Adrenal gland (tissue), 12 donors: ENCODE data around the gene TSC22D2. TPM values are rescaled to one million over a fixed set of nuclear protein-coding genes. Genes with fewer than 3 reads are reported as not detected.

Experiments used
- DNase-seq, 7 donors: peaks; one replicate each; pipeline ENCODE4 v3.0.0-alpha.2; 2019 to 2020
- H3K27ac ChIP-seq, 5 donors: fragments of 200-600 bp; sonication (generic) in 4 of 5; 1 replicate in 3 of 5; 2 replicates in 2 of 5; pipeline versions ENCODE4 v1.5.1 to v1.8.0; 2016 to 2020; ENCODE audit warnings: mild to moderate bottlenecking in 1 of 5
- H3K27me3 ChIP-seq: fragments of 200-600 bp; 2 replicates; pipeline ENCODE4 v1.8.0; 2021
- H3K36me3 ChIP-seq, 2 donors: fragments of 200-600 bp; replicated peaks in 1 of 2; 1 replicate in 1 of 2; 2 replicates in 1 of 2; pipeline versions ENCODE4 v1.5.1 to v1.8.0; 2018 to 2022
- H3K4me1 ChIP-seq, 2 donors: fragments of 200-600 bp; replicated peaks in 1 of 2; 1 replicate in 1 of 2; 2 replicates in 1 of 2; pipeline versions ENCODE4 v1.5.1 to v1.8.0; 2018 to 2021
- H3K4me3 ChIP-seq, 4 donors: fragments of 200-600 bp; sonication (generic) in 3 of 4; one replicate each; pipeline ENCODE4 v1.5.1; 2016 to 2018
- H3K9me3 ChIP-seq, 3 donors: fragments of 200-600 bp; sonication (generic) in 1 of 3; replicated peaks in 1 of 3; 1 replicate in 2 of 3; 2 replicates in 1 of 3; pipeline versions ENCODE4 v1.5.1 to v1.8.0; 2016 to 2021
- POLR2A ChIP-seq, 2 donors: fragments of 450-650 bp; IDR thresholded peaks; one replicate each; pipeline ENCODE4 v1.6.1; 2017; ENCODE audit warnings: antibody characterized with exemption in 2 of 2, mild to moderate bottlenecking in 2 of 2, moderate library complexity in 1 of 2
- WGBS, 4 donors: extraction: QIAGEN DNeasy Blood & Tissue Kit in 2 of 4; methylation state at CpG; one replicate each; pipeline versions ENCODE4 v1.1.5 to v1.1.7; 2013 to 2017; 5-methylcytosine and 5-hydroxymethylcytosine counted together
- intact Hi-C, 2 donors: fragments of 100-400 bp; cut with DNase I; formaldehyde crosslinking; loops; one replicate each; pipeline versions ENCODE4 v1.14.1 to v1.15.0; 2022 to 2023
- polyA plus RNA-seq, 3 donors: library from polyadenylated mRNA; stranded (reverse); fragments of 200-250 nt in 2 of 3; fragments of 350-450 nt in 1 of 3; fragmentation: Illumina TruSeq in 1 of 3; extraction: RNeasy Lipid Tissue Mini Kit (QIAGEN cat#74804) in 1 of 3; gene quantifications; one replicate each; pipeline ENCODE4 v1.2.3, GENCODE V29; 2013 to 2014
- total RNA-seq, 9 donors: library from RNA; depleted of rRNA in 4 of 9; stranded (reverse); fragments of >200 nt in 4 of 9; fragments of 120-200 nt in 1 of 9; fragmentation: NEBNext Ultra II Directional in 1 of 9; extraction: Animal tissue kit (Norgen Biotek cat#: 25700) in 1 of 9; gene quantifications; one replicate each; pipeline versions ENCODE4 v1.1.0 to v1.2.4, GENCODE V29; 2013 to 2023
- TF ChIP-seq, protein P1 (sequence below), 6 experiments: fragments of 450-650 bp in 4 of 6; fragments of 200-600 bp in 2 of 6; sonication (generic) in 1 of 6; IDR thresholded peaks; 1 replicate in 5 of 6; 2 replicates in 1 of 6; pipeline versions ENCODE4 v1.5.1 to v1.8.0; 2016 to 2021; ENCODE audit warnings: antibody characterized with exemption in 6 of 6, mild to moderate bottlenecking in 2 of 6, moderate library complexity in 1 of 6
- donor health status: healthy with polysubstance abuse.
- donor health status: Bipolar disorder and iron deficiency.
- donor health status: DM: yes; HTN: yes; CAD: no.
- donor health status: DM: no; HTN: no; CAD: no.
- donor health status: DM: no; HTN: no; CAD: no.
- donor health status: DM: yes; HTN: yes; CAD: no.

Gene TSC22D2
- total and polyA plus RNA-seq, 12 donors = 8.3 to 22.6 (median 17.6) TPM

DNA sequence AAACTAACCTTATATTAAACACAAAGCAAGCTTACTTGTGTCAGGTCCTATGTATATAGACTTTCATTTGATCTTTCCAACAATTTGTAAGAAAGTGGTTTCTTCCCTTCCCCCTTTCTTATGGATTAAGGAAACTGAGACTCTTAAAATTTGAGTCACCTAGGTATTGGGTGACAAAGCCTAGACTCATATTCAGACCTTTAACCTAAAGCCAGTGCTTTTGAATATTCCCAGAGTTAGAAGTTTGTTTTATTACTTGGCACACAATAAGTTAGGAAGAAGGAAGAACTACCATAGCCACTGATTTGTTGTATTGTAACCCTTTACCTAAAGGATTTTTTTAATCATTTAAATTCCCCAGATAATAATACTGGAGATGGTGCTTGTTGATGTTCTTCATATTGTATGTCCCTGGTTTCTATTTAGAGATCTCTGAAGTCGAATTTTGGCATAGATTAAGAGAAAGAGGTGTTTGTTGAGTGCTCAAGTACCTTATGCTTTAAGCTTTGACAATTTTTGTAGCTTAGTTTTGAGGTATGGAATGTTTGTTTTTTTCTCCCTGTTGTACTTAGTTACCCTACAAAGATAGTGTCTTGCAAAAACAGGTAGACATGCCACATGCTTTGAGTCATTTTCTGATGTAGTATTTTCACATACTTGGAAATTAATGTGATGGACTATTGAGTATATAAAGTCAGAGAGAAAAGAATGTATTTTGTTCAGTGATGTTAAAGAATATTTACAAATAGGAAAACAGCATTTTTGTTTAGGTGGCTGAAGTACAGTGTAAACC lies 11.2 kb downstream of the TSC22D2 start:
- intact Hi-C loops = loop anchor here in 1 of 2 donors (10.0 kb wide), 1 partner anchor 76 kb away; no protein-coding TSS in a partner anchor
- no peak for TF ChIP-seq POLR2A (IDR thresholded peaks at IDR 0.05)
- no peaks in the 10 kb centered on the region for H3K36me3 ChIP-seq
- DNase-seq = no peak
- H3K27me3 ChIP-seq = no peaks in the 10 kb centered on the region
- no peaks in the 10 kb centered on the region for H3K9me3 ChIP-seq
- H3K4me3 ChIP-seq = no peak overlapping the region
- no peak overlapping the region for H3K27ac ChIP-seq
- peaks cover 17 to 85% of the 10 kb centered on the region in 2 donors for H3K4me1 ChIP-seq
- 58 to 81% (median 63%) methylated on average over 1 of the region's 1 CpG for WGBS, 4 donors

DNA sequence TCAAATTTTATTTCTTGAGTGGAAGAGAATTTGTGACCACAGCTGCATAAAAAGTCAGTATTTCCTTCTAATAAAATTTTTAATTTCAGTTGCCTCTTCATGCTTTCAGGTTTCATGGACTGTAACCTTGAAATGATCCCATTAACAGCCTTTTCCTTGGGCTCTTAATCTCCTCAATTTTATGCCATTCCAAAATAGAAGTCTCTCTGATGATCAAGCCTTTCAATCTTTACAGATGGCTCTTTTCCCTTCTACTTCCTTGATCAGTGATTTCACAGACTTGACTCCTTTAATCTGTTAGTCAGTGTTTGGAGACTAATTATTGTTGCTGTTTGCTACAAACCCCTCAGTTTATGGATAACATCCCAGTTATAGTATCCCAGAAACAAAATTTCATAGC lies 11.9 kb downstream of the TSC22D2 start:
- Histone ChIP-seq H3K27ac (no peak overlapping the region), H3K4me1 (peaks cover 10 to 78% of the 10 kb centered on the region in 2 donors), H3K27me3 (no peaks in the 10 kb centered on the region), H3K4me3 (no peak overlapping the region), H3K36me3 (no peaks in the 10 kb centered on the region), H3K9me3 (no peaks in the 10 kb centered on the region)
- no peak for DNase-seq
- intact Hi-C loops = loop anchor here in 1 of 2 donors (10.0 kb wide), 1 partner anchor 75 kb away; no protein-coding TSS in a partner anchor
- TF ChIP-seq POLR2A (IDR thresholded peaks at IDR 0.05) = no peak
- TF ChIP-seq, protein P1, sequence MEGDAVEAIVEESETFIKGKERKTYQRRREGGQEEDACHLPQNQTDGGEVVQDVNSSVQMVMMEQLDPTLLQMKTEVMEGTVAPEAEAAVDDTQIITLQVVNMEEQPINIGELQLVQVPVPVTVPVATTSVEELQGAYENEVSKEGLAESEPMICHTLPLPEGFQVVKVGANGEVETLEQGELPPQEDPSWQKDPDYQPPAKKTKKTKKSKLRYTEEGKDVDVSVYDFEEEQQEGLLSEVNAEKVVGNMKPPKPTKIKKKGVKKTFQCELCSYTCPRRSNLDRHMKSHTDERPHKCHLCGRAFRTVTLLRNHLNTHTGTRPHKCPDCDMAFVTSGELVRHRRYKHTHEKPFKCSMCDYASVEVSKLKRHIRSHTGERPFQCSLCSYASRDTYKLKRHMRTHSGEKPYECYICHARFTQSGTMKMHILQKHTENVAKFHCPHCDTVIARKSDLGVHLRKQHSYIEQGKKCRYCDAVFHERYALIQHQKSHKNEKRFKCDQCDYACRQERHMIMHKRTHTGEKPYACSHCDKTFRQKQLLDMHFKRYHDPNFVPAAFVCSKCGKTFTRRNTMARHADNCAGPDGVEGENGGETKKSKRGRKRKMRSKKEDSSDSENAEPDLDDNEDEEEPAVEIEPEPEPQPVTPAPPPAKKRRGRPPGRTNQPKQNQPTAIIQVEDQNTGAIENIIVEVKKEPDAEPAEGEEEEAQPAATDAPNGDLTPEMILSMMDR (IDR thresholded peaks at IDR 0.05) = no peak

DNA sequence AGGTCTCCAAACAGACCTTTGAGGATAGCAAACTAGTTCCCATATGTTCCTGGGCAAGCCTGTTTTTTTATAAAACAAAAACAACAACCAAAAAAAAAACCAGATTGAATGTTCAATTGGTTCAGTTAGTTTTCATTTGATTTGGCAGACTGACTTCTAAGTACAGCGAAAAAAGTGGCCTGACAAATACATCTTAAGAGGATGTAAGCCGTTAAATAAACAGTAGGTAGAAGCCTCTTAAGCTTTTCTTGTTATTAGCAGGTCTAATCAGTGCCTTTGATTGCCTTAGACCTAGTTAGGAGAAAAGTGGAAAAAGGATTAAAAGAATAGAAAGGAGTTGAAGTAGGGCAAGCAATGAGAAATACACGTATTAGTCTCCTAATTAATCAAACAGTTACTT lies 13.2 kb downstream of the TSC22D2 start:
- WGBS, 4 donors = 68 to 77% (median 72%) methylated on average over 3 of the region's 3 CpGs
- TF ChIP-seq, protein P1 (IDR thresholded peaks at IDR 0.05) = no peak
- TF ChIP-seq POLR2A (IDR thresholded peaks at IDR 0.05) = no peak
- no peak for DNase-seq
- Histone ChIP-seq H3K27me3 (no peaks in the 10 kb centered on the region), H3K4me1 (peaks cover 4 to 66% of the 10 kb centered on the region in 2 donors), H3K36me3 (no peaks in the 10 kb centered on the region), H3K9me3 (no peaks in the 10 kb centered on the region), H3K27ac (no peak overlapping the region), H3K4me3 (no peak overlapping the region)
- intact Hi-C loops = no loop called here

DNA sequence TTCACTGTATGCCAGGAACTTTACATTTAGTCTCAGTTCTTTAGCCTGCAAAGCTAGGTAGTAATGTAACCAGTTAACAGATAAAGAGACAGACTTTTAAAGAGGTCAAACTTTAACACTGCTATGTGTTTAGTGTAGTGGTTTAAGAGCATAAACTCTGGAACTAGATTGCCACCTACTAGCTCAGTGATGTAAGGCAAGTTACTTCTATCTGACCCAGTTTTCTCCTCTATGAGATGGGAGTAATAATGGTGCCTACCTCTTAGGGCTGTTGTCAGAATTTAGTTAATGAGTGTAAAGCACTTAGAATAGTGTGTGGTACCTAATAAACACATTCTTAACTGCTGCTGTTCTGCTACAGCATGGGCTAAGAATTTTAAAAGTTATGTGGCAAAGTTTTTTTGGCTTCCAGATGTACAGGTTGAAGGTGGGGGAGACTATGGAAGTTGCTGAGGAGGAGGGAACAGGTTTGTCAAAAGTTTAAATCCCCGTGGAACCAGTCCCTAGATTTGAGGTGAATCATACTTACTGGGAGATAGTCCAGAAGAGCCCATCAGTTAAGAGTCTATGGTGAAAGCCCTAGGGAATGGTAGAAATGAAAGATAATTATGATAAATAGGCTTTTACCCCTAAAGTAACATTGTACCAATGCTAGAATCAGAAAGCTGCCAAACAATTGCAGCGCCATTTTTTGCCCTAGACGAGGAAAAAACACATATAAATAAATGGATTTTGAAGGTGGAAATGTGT lies 13.9 kb downstream of the TSC22D2 start:
- 44 to 68% (median 54%) methylated on average over 3 of the region's 3 CpGs for WGBS, 4 donors
- Histone ChIP-seq H3K4me3 (no peak overlapping the region), H3K27me3 (no peaks in the 10 kb centered on the region), H3K27ac (no peak overlapping the region), H3K36me3 (no peaks in the 10 kb centered on the region), H3K9me3 (no peaks in the 10 kb centered on the region), H3K4me1 (peaks cover 0 to 59% of the 10 kb centered on the region in 2 donors)
- TF ChIP-seq POLR2A (IDR thresholded peaks at IDR 0.05) = no peak
- no peak for DNase-seq
- intact Hi-C loops = no loop called here

DNA sequence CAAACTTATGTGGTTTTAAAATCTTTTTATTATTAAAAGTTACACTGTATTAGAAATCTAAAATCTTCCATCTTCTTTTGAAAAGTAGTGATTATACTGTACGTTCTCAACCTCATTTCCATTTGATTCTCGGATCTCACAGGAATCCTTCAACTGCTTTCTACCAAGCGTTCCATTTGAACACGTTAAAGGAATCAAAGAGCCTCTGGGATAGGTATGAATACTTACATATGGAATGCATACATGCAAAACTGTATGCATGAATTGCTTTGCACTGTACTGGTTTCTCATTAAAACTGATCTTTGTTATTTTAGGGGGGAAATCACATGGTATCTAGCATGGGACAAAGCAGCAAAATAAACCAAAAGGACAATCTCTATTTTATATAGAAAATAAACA lies 14.8 kb downstream of the TSC22D2 start:
- intact Hi-C loops = no loop called here
- Histone ChIP-seq H3K27me3 (no peaks in the 10 kb centered on the region), H3K27ac (no peak overlapping the region), H3K4me1 (peaks cover 0 to 51% of the 10 kb centered on the region in 2 donors), H3K9me3 (no peaks in the 10 kb centered on the region), H3K36me3 (no peaks in the 10 kb centered on the region), H3K4me3 (no peak overlapping the region)
- DNase-seq = no peak
- WGBS, 4 donors = 89 to 94% (median 90%) methylated on average over 4 of the region's 4 CpGs
- TF ChIP-seq, protein P1 (IDR thresholded peaks at IDR 0.05) = no peak
- no peak for TF ChIP-seq POLR2A (IDR thresholded peaks at IDR 0.05)
